ENCODE results near the gene POM121C. TPM values are rescaled to one million over a fixed set of nuclear protein-coding genes. Genes with fewer than 3 reads are reported as not detected.
"Not testable (repeated sequence)": the region's sequence is repeated elsewhere in the genome, so short reads cannot be mapped to it uniquely, and the experiment has no call there.

The POM121C gene
- total and polyA plus RNA-seq, 2 donors (not counting 1 experiment from before 2014, with no cell fraction given) = 27.0 to 78.3 TPM

DNA sequence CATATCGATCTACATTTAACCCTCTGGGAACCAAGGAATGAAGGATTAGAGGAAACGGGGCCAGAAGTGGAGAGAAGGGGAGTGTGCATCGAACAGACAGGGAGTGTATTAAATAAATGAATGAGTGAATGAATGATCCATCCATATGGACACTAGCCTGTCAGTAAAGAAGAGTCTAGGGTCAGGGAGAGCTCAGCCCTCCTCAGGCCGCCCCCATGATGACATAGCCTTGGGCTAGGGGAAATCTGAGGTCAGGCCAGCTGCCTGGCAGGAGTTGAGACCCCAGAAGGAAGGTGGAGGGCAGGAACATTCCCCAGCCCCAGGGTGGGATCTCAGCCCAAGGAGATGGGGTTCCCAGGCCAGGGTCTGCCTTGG is 112.0 kb downstream of the POM121C start:
- H3K27me3 Mint-ChIP-seq; intact Hi-C loops (cut with micrococcal nuclease): not testable (repeated sequence)
- WGBS (ENCODE audit: insufficient coverage) = no CpG with 5 or more reads among the region's 4 CpGs

DNA sequence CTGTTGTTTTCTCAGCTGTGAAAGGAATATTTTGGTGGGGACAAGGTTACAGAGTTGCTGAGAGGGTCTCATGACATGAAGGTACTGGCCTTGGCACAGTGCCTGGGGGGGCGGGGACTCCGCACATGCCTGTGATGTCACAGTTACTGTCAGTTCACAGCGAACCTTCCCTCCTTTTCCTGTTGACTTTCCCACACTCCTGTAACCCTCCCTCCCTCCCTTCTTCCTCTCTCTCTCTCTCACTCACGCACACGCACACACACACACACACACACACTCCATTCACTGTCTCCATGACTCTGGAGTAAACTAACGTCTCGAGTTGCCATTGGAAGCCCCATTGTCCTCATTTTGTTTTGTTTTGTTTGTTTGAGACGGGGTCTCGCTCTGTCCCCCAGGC is 118.8 kb downstream of the POM121C start:
- H3K27me3 Mint-ChIP-seq; H3K9me3 ChIP-seq (ENCODE audit: control extremely low read depth in 1 of 3, control insufficient read depth in 2 of 3, insufficient read depth in 1 of 3, low read length in 2 of 3); H3K27ac Mint-ChIP-seq; H3K27ac ChIP-seq (ENCODE audit: low read length in 2 of 2); CTCF ChIA-PET; POLR2A ChIA-PET; intact Hi-C loops (cut with micrococcal nuclease); ATAC-seq (ENCODE audit: low read depth); H3K9ac ChIP-seq (ENCODE audit: low read length); H3K79me2 ChIP-seq (ENCODE audit: control insufficient read depth, insufficient read depth, low read length); H3K4me3 ChIP-seq (ENCODE audit: control extremely low read depth in 1 of 5, extremely low read depth in 1 of 5, insufficient read depth in 1 of 5, low read depth in 2 of 5, low read length in 4 of 5); H2AFZ ChIP-seq (ENCODE audit: insufficient read depth, low read depth, low read length, poor library complexity, severe bottlenecking); H3K4me1 ChIP-seq (ENCODE audit: control insufficient read depth in 2 of 2, insufficient read depth in 2 of 2, low read length in 2 of 2); H3K36me3 ChIP-seq (replicated peaks in 1 of 2; ENCODE audit: control extremely low read depth in 1 of 2, control insufficient read depth in 1 of 2, extremely low read depth in 1 of 2, insufficient read depth in 2 of 2, low read length in 1 of 2); H4K20me1 ChIP-seq (ENCODE audit: control insufficient read depth, insufficient read depth, low read length, poor library complexity, severe bottlenecking); H3K9me3 Mint-ChIP-seq (ENCODE audit: insufficient read depth); H3K27me3 ChIP-seq (replicated peaks in 1 of 4; ENCODE audit: control extremely low read depth in 1 of 4, control insufficient read depth in 3 of 4, insufficient read depth in 4 of 4, low read length in 3 of 4); H3K4me1 Mint-ChIP-seq; H3K4me3 Mint-ChIP-seq; DNase-seq; H3K4me2 ChIP-seq (replicated peaks; ENCODE audit: low read depth, low read length, poor library complexity, severe bottlenecking): not testable (repeated sequence)
- WGBS (ENCODE audit: insufficient coverage) = no CpG with 5 or more reads among the region's 9 CpGs

More for the DNA sequence above, 112.0 kb downstream of the POM121C start:
- H3K9me3 ChIP-seq (ENCODE audit: control extremely low read depth in 1 of 3, control insufficient read depth in 2 of 3, insufficient read depth in 1 of 3, low read length in 2 of 3); H3K4me1 Mint-ChIP-seq; H2AFZ ChIP-seq (ENCODE audit: insufficient read depth, low read depth, low read length, poor library complexity, severe bottlenecking); CTCF ChIA-PET; ATAC-seq (ENCODE audit: low read depth); H3K79me2 ChIP-seq (ENCODE audit: control insufficient read depth, insufficient read depth, low read length); DNase-seq; H4K20me1 ChIP-seq (ENCODE audit: control insufficient read depth, insufficient read depth, low read length, poor library complexity, severe bottlenecking); H3K4me3 Mint-ChIP-seq; H3K36me3 ChIP-seq (replicated peaks in 1 of 2; ENCODE audit: control extremely low read depth in 1 of 2, control insufficient read depth in 1 of 2, extremely low read depth in 1 of 2, insufficient read depth in 2 of 2, low read length in 1 of 2); H3K27me3 ChIP-seq (replicated peaks in 1 of 4; ENCODE audit: control extremely low read depth in 1 of 4, control insufficient read depth in 3 of 4, insufficient read depth in 4 of 4, low read length in 3 of 4); H3K9me3 Mint-ChIP-seq (ENCODE audit: insufficient read depth); H3K27ac ChIP-seq (ENCODE audit: low read length in 2 of 2); H3K4me1 ChIP-seq (ENCODE audit: control insufficient read depth in 2 of 2, insufficient read depth in 2 of 2, low read length in 2 of 2); H3K4me2 ChIP-seq (replicated peaks; ENCODE audit: low read depth, low read length, poor library complexity, severe bottlenecking); H3K9ac ChIP-seq (ENCODE audit: low read length); H3K4me3 ChIP-seq (ENCODE audit: control extremely low read depth in 1 of 5, extremely low read depth in 1 of 5, insufficient read depth in 1 of 5, low read depth in 2 of 5, low read length in 4 of 5); H3K27ac Mint-ChIP-seq; POLR2A ChIA-PET: not testable (repeated sequence)

Small RNA genes within 50 kb of the gene (small RNA-seq; reads per million reads assigned to genes)
- gene AC211429.1 (ENCODE audit: insufficient read length, low read depth, low replicate concordance) = not detected
- gene RF00019 (ENCODE audit: insufficient read length, low read depth, low replicate concordance) = not detected

Other genes with a start within 250 kb of the POM121C start
- gene TRIM73, start 90.7 kb downstream of the POM121C start, total RNA-seq = 16.4 and 18.3 TPM in 2 replicates
- 4.3 and 6.0 TPM in 2 replicates for gene TRIM73, start 90.7 kb downstream of the POM121C start, polyA plus RNA-seq
- gene SPDYE5, start 6.0 kb upstream of the POM121C start, total RNA-seq = not detected in 2 replicates
- 0.10 and 0.27 TPM in 2 replicates for gene SPDYE5, start 6.0 kb upstream of the POM121C start, polyA plus RNA-seq